BLaER1 (cell line): ENCODE measurements around the gene CAMK2G.

Experiments used
- H3K27ac ChIP-seq: shearing (Covaris generic); formaldehyde crosslinking; 2 replicates; pipeline ENCODE4 v1.8.1; 2022
- H3K27me3 ChIP-seq: shearing (Covaris generic); formaldehyde crosslinking; 2 replicates; pipeline ENCODE4 v1.8.1; 2022
- H3K36me3 ChIP-seq: shearing (Covaris generic); formaldehyde crosslinking; 2 replicates; pipeline ENCODE4 v1.8.1; 2022
- H3K4me1 ChIP-seq: shearing (Covaris generic); formaldehyde crosslinking; 2 replicates; pipeline ENCODE4 v1.8.1; 2022
- H3K4me2 ChIP-seq: shearing (Covaris generic); formaldehyde crosslinking; 2 replicates; pipeline ENCODE4 v1.8.1; 2022
- H3K4me3 ChIP-seq: shearing (Covaris generic); formaldehyde crosslinking; 2 replicates; pipeline ENCODE4 v1.8.1; 2022
- H3K9ac ChIP-seq: shearing (Covaris generic); formaldehyde crosslinking; 2 replicates; pipeline ENCODE4 v1.8.1; 2022
- H3K9me3 ChIP-seq: shearing (Covaris generic); formaldehyde crosslinking; 2 replicates; pipeline ENCODE4 v1.8.1; 2022
- H4K20me1 ChIP-seq: shearing (Covaris generic); formaldehyde crosslinking; 2 replicates; pipeline ENCODE4 v1.8.1; 2022
- Cebpa-rat ChIP-seq: shearing (Covaris generic); IDR thresholded peaks from 2 replicates; pipeline ENCODE4 v1.8.1; 2022

CAMK2G gene

DNA sequence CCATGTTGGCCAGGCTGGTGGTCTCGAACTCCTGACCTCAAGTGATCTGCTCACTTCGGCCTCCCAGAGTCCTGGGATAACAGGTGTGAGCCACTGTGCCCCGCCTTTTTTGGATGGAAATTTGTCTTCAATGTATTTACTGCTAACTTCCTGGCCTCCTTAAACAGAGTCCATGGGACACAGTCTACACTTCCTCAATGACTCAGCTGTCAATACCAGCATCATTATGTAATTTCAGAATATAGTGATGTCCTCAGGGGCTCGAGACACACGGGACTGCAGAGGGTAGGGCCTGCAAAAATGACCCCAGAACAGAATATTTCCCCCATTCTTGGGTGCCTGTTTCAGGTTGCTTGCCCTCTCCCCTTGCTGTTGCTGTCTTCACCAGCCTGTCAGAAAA, 31.1 kb downstream of the CAMK2G start:
- H4K20me1 ChIP-seq = peaks cover 6% of the 10 kb centered on the region
- H3K36me3 ChIP-seq = peaks cover 99% of the 10 kb centered on the region

DNA sequence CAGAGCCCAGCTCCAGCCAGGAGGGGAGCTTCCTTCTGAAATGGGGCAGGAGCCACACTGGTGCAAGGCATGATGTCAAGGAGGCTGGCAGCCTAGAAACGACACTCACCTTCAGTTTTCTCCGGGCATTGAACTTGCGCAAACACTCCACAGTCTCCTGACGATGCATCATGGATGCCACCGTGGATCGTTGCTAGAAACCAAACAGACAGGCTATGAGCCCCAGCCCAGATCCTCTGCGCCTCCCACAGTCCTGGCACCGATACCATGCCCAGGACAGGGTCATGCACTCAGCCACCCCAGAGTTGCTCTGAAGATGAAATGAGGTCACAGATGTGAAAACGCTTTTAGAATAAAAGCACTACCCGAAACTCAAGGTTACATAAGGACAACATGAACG, 32.0 kb downstream of the CAMK2G start:
- Histone ChIP-seq H3K36me3 (peaks cover 99% of the 10 kb centered on the region), H3K4me2 (no peak overlapping the region), H3K4me3 (no peak overlapping the region), H3K27ac (no peak overlapping the region), H3K27me3 (no peaks in the 10 kb centered on the region), H3K4me1 (no peaks in the 10 kb centered on the region), H4K20me1 (no peaks in the 10 kb centered on the region), H3K9me3 (no peaks in the 10 kb centered on the region), H3K9ac (0 out of 2 replicates have a peak overlapping the region, but pooled peaks have one; percentile 26)
- TF ChIP-seq Cebpa-rat = no peak

More for the DNA sequence above, 31.1 kb downstream of the CAMK2G start:
- no peak for TF ChIP-seq Cebpa-rat
- Histone ChIP-seq H3K4me2 (no peak overlapping the region), H3K4me3 (no peak overlapping the region), H3K9me3 (no peaks in the 10 kb centered on the region), H3K27me3 (no peaks in the 10 kb centered on the region), H3K4me1 (no peaks in the 10 kb centered on the region), H3K27ac (no peak overlapping the region), H3K9ac (no peak overlapping the region)

DNA sequence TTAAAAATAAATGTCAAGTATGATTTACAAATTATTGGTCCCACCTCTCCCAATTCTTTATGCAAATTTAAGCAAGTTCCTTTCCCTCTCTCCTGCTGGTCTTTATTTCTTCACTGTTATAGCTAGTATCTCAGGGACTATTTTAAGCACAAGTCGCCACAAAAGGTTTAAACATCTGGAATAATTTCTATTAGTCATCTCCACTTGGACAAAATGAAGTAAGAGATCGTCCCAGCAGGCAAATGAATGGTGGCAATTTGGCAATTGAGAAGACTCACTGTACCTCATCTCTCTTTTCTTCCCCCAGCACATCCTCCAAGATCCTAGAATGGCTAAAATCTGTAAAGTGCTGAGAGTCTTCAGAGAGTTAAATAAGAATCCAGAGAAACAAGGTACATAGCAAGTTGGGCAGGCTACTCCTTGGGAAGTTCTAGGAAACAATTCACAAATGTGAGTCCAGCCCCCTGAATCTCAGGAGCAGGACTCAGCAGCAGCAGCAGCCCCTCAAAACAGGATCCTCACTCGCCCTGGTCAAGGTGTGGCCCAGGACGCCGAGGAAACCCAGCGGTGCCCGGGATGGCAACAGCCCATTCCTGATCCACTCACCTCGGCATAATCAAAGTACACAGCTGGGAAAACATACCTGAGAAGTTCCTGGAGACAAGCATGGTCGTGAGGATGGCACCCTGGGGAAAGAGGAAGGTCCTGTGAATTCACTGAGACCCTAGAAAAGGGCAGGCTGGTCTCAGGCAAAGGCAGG, 32.6 kb downstream of the CAMK2G start:
- TF ChIP-seq Cebpa-rat = no peak
- H3K4me1 ChIP-seq = no peaks in the 10 kb centered on the region
- 0 out of 2 replicates have a peak overlapping the region, but pooled peaks have one; percentile 26 for H3K9ac ChIP-seq
- H3K4me3 ChIP-seq = no peak overlapping the region
- no peaks in the 10 kb centered on the region for H3K9me3 ChIP-seq
- peaks cover 99% of the 10 kb centered on the region for H3K36me3 ChIP-seq
- H3K27ac ChIP-seq = no peak overlapping the region
- no peaks in the 10 kb centered on the region for H4K20me1 ChIP-seq
- H3K27me3 ChIP-seq = no peaks in the 10 kb centered on the region
- H3K4me2 ChIP-seq = no peak overlapping the region

GRCh38 chr10:73841061-73841421, 33.3 kb downstream of the CAMK2G start:
- Histone ChIP-seq H3K4me3 (no peak overlapping the region), H3K4me2 (no peak overlapping the region), H3K4me1 (no peaks in the 10 kb centered on the region), H3K27me3 (no peaks in the 10 kb centered on the region), H3K36me3 (peaks cover 99% of the 10 kb centered on the region), H3K27ac (no peak overlapping the region), H3K9me3 (no peaks in the 10 kb centered on the region), H4K20me1 (no peaks in the 10 kb centered on the region), H3K9ac (no peak overlapping the region)
- TF ChIP-seq Cebpa-rat = no peak

DNA sequence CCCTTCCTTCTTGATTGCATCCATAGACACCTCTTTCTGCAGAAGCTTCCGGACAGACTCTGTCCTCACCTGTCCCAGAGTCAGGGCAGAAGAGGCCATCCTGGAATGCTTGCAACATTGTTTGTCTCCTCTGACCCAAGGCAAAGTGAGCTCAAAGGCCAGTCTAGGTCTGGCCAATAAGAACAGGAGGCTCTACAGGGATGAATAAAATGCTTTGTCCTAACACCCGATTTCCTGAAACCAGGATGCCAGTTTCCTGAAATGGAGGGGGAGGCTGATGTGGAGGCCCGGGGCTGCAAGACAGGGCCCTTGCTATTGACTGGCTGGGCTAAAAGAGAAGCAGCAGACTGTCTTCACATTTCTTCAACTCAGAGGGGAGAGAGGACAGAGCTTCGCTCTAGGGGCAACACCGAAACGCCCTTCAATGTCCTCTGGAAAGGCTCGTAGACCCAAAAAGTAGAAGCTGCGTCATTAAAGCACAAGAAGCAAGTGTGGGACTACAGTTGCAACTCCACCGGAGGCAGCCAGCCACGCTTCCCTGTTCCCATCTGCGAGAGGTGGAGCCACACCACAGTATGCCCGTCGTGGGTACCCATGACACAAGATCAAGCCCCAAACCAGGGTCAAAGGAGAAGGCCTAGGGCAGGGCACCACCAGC, 33.8 kb downstream of the CAMK2G start:
- H3K4me2 ChIP-seq = no peak overlapping the region
- no peaks in the 10 kb centered on the region for H3K4me1 ChIP-seq
- no peaks in the 10 kb centered on the region for H3K9me3 ChIP-seq
- no peaks in the 10 kb centered on the region for H3K27me3 ChIP-seq
- H3K4me3 ChIP-seq = no peak overlapping the region
- no peaks in the 10 kb centered on the region for H4K20me1 ChIP-seq
- no peak overlapping the region for H3K27ac ChIP-seq
- H3K36me3 ChIP-seq = peaks cover 98% of the 10 kb centered on the region
- H3K9ac ChIP-seq = no peak overlapping the region
- no peak for TF ChIP-seq Cebpa-rat

DNA sequence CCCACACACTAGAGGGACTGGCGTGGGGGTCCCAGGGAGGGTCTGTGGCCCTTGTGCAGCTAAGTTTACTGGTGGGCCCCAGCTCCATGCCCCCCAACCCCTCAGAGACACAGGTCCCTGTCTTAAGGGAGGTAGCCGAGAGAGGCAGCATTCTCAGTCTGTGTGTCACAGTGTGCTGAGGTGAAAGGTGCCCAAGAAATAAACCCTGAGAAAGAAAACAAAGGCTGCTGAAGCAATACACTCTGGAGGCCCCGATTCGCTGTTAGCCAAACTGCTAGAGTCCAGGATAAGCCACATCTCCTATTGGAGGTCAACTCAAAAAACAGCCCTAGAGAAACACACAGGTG, 34.3 kb downstream of the CAMK2G start:
- Histone ChIP-seq H3K9ac (no peak overlapping the region), H3K36me3 (peaks cover 95% of the 10 kb centered on the region), H3K27ac (no peak overlapping the region), H3K27me3 (no peaks in the 10 kb centered on the region), H3K4me1 (no peaks in the 10 kb centered on the region), H3K4me3 (no peak overlapping the region), H3K9me3 (no peaks in the 10 kb centered on the region), H3K4me2 (no peak overlapping the region), H4K20me1 (no peaks in the 10 kb centered on the region)
- TF ChIP-seq Cebpa-rat = no peak

DNA sequence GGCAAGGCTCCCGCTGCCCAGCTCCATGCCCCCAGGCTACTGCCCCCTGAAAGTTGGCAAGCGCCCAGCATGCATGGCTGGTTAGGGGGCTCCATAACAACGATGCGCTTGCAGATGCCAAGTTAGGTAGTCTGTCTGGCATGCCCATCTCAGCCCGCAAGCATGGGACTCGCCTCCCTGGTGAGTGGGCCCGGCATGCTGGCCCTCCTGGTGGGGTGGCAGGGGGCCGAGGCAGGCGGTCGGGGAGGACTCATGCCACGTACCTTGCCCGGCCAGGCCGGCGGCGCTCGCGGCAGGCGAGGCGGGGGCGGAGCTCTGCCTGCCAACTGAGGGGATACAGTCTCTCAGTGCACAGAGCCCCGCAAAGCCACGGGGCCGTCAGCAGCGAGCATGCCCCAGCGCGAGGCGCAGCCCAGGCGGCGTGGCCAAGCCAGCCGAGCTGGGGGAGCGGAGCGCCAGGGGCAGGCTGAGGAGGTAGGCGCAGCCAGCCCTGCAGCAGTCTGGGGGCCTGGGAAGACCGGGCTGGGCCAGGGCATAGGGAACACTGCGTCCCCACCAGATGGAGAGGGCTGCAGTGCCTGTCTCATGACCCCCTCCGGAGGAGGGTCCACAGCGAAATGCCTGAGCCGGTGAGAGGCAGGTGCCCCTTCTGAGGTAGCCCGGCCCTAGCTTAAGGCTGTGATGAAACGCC, 34.9 kb downstream of the CAMK2G start:
- H3K9ac ChIP-seq = no peak overlapping the region
- peaks cover 95% of the 10 kb centered on the region for H3K36me3 ChIP-seq
- H3K27ac ChIP-seq = no peak overlapping the region
- no peak for TF ChIP-seq Cebpa-rat
- H3K4me2 ChIP-seq = no peak overlapping the region
- H4K20me1 ChIP-seq = no peaks in the 10 kb centered on the region
- H3K4me1 ChIP-seq = no peaks in the 10 kb centered on the region
- H3K4me3 ChIP-seq = no peak overlapping the region
- H3K27me3 ChIP-seq = no peaks in the 10 kb centered on the region
- H3K9me3 ChIP-seq = no peaks in the 10 kb centered on the region

DNA sequence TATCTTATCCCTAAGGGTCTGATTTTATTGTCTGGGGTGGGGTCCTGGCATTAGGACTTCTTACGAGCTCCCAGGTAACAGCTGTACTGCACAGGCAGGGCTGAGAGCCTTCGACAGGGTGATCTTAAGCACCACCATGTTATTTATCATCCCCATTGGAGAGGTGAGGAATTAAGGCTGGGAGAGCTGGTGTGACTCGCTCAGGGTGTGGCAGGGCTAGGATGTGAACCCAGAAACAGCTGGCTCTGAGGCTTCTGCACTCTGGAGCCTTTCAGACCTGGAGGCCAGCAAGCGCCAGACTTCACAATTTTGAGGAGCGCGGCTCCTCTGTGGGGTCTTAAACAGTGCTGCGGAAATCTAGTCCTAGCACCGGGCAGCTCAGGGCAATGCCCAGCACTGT, 35.5 kb downstream of the CAMK2G start:
- Histone ChIP-seq H3K4me2 (no peak overlapping the region), H3K36me3 (peaks cover 92% of the 10 kb centered on the region), H3K4me1 (no peaks in the 10 kb centered on the region), H3K9me3 (no peaks in the 10 kb centered on the region), H3K4me3 (no peak overlapping the region), H3K9ac (no peak overlapping the region), H3K27me3 (no peaks in the 10 kb centered on the region), H3K27ac (no peak overlapping the region), H4K20me1 (no peaks in the 10 kb centered on the region)
- no peak for TF ChIP-seq Cebpa-rat

DNA sequence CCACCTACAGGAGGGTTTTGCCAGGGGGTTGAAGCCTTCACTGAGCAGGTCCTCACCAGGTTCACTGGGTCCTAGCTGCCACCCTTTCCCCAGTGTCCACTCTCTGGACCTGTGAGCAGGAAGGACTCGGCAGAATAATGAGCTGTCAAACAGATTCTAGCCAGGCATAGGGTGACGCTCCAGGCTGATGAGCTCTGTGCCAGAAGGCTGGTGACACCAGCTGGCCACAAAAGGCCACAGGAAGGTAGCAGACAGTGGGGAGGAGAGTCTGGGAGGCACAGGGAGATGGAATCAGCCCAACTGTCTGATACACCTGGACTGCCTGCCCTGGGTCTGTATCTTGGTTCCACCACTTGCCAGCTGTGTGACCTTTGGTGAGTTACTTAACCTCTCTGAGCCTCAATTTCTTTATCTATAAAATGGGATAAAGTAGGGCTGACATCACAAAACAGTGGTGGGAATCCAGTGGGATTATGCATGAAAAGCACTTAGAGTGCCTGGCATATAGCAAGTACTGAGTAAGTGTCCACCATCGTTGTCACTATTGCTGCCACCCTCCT, 36.3 kb downstream of the CAMK2G start:
- Histone ChIP-seq H3K27me3 (no peaks in the 10 kb centered on the region), H3K36me3 (peaks cover 85% of the 10 kb centered on the region), H3K4me3 (no peak overlapping the region), H3K4me2 (no peak overlapping the region), H3K9me3 (no peaks in the 10 kb centered on the region), H3K4me1 (no peaks in the 10 kb centered on the region), H4K20me1 (no peaks in the 10 kb centered on the region), H3K9ac (no peak overlapping the region), H3K27ac (no peak overlapping the region)
- no peak for TF ChIP-seq Cebpa-rat

DNA sequence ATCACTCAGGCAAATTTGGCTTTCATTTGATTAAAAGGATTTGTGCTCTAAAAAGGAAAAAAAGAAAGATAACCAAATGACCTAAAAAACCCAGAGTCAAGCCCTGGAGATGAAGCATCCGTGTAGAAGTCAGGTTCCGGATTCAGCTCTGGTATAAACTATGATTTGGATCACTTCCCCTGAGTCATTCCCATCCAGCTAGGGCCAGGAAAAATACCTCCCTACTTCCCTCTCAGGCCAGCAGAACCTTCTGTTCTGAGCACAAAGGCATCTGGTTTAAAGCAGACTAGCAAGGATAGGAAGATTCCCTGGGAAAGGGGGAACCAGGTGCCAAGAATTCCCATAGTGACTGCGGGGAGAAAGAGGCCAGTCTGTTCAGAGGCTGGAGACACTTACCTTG, 37.3 kb downstream of the CAMK2G start:
- H3K36me3 ChIP-seq = peaks cover 75% of the 10 kb centered on the region
- no peaks in the 10 kb centered on the region for H3K9me3 ChIP-seq
- no peaks in the 10 kb centered on the region for H3K4me1 ChIP-seq
- no peak overlapping the region for H3K27ac ChIP-seq
- TF ChIP-seq Cebpa-rat = no peak
- H3K27me3 ChIP-seq = no peaks in the 10 kb centered on the region
- no peak overlapping the region for H3K4me2 ChIP-seq
- H3K9ac ChIP-seq = no peak overlapping the region
- no peaks in the 10 kb centered on the region for H4K20me1 ChIP-seq
- no peak overlapping the region for H3K4me3 ChIP-seq
